Measurements from ENCODE around the gene CFAP210.
"Not testable (repeated sequence)": the region's sequence is repeated elsewhere in the genome, so short reads cannot be mapped to it uniquely, and the experiment has no call there.

The CFAP210 gene

DNA sequence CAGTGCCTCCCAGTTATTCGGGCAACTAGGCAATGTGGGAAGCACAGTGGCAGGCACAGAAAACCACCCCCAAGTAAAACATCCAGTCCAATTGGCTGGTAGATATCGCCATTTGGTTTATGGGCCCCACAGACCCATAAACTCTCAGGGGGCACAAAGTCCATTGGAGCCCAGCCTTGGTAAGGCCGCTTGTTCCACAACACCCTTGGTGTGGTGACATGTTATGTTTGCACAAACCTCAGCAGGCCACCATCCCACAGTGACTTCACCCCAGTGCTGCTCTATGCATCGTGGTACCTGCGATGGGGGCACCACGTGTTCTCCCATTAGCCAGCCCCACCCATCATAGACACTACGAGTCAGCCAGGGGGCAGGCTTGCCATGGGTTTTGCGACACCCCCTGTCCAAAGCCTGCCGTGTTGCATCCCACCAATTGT lies 18.6 kb upstream of the CFAP210 start:
- no peak for FAIRE-seq
- DNase-seq (ENCODE audit: low spot score), result no peak

GRCh38 chr2:169711751-169712509 lies 17.7 kb upstream of the CFAP210 start:
- DNase-seq (ENCODE audit: low spot score) (no peak), FAIRE-seq (no peak)

DNA sequence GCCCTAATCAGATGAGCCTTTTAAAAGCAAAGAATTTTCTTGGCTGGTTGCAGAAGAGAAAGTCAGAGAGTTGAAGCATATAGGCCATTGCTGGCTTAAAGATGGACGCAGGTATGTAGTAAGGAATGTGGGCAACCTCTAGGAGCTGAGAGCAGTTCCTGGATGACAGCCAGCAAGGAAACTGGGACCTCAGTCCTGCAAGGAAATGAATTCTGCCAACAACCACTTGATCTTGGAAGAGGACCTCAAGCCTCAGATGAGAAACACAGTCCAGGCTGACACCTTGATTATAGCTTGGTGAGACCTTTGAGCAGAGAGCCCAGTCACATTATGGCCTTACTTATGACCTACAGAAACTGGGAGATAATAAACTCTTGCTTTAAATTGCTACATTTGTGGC lies 15.8 kb upstream of the CFAP210 start:
- DNase-seq (ENCODE audit: low spot score), result no peak
- FAIRE-seq, result no peak

DNA sequence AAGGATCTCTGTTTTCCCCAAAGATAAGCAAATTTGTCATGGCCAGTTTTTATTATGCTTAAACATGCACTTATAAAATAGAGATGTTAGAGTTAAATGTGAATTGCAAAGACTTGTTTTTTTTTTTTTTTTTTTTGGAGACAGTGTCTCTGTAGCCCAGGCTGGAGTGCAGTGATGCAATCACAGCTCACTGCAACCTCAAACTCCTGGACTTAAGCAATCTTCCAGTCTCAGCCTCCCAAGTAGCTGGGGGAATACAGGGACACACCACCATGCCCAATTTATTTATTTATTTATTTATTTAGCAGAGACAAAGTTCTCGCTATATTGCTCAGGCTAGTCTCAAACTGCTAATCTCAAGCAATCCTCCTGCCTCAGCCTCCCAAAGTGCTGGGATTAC lies 15.1 kb upstream of the CFAP210 start:
- no peak for DNase-seq (ENCODE audit: low spot score)
- FAIRE-seq, result no peak

GRCh38 chr2:169707626-169708025 lies 13.4 kb upstream of the CFAP210 start:
- no peak for DNase-seq (ENCODE audit: low spot score)
- no peak for FAIRE-seq

GRCh38 chr2:169705927-169706326 lies 11.7 kb upstream of the CFAP210 start:
- no peak for FAIRE-seq

DNA sequence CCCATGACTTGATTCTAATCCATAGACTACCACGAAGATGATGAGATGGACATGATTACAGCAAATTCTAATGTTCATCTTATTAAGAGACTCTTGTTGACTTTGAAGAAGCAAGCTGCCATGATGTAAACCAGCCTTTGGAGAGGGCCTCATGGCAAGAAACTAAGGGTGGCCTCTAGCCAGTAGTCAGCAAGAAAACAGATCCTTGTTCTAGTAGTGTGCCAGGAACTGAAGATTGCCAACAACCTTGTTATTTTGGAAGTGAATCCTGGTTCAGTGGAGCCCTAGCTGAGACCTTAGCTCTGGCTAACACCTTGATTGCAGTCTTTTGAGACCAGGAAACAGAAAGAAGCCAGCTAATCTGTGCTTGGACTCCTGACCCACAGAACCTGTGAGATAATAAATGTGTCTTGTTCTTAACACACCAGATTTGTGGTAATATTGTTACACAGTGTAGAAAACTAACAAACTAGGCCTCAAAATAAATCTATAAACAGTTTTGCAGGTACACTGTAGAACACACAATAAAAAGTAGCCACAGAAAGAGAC lies 10.0 kb upstream of the CFAP210 start:
- FAIRE-seq (no peak), DNase-seq (ENCODE audit: low spot score) (no peak)

More at GRCh38 chr2:169705927-169706326, 11.7 kb upstream of the CFAP210 start:
- DNase-seq (ENCODE audit: low spot score), result no peak

GRCh38 chr2:169702996-169703395 lies 8.8 kb upstream of the CFAP210 start:
- FAIRE-seq, result no peak
- no peak for DNase-seq (ENCODE audit: low spot score)

- DNase-seq (ENCODE audit: low spot score); FAIRE-seq: not testable (repeated sequence)
Observed at GRCh38 chr2:169699173-169699572, 5.0 kb upstream of the CFAP210 start.

GRCh38 chr2:169696381-169696780 lies 2.2 kb upstream of the CFAP210 start:
- DNase-seq (ENCODE audit: low spot score) (no peak), FAIRE-seq (no peak)

- DNase-seq (ENCODE audit: low spot score), result no peak
- no peak for FAIRE-seq
Observed at GRCh38 chr2:169694894-169695260, 672 bp upstream of the CFAP210 start.

DNA sequence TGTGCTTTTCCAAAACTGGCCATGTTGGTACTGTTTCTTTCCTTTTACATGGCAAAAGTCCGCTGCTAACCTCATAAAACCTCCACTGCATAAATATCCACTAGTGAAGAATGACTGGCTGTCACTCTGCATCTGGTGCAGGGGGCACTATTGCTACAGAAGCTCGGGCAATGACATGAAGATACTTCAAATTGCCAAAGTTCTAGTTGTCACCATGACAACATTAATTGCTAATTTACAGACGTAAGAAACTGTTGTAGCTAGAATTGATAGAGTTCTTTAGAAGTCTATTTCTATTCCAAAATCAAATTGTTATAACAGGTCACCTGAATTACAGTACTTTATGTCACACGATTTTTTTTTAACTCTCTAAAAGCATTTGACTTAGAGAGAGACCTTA lies 845 bp downstream of the CFAP210 start:
- FAIRE-seq, result no peak
- DNase-seq (ENCODE audit: low spot score), result no peak

DNA sequence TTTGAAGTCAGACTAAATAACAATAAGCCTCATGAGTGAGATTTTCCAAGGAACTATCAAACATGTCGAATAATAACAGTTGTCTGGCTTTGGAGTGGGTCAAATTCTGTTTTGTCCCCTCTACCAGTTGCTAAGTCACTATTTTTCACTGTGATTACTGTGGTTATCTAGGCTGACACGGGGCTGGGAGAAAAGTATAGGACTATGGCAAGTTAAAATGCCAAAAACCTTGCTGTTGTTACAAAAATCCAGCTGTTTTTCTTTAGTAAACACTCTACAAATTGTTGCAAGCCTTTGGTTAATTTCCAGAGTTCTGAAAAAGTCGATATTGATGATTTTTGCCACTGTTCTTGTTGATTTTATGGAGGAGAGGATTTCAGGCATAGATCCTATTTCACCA lies 1.5 kb downstream of the CFAP210 start:
- FAIRE-seq (no peak), DNase-seq (ENCODE audit: low spot score) (no peak)

GRCh38 chr2:169690958-169691357 lies 3.2 kb downstream of the CFAP210 start:
- FAIRE-seq (no peak), DNase-seq (ENCODE audit: low spot score) (no peak)

DNA sequence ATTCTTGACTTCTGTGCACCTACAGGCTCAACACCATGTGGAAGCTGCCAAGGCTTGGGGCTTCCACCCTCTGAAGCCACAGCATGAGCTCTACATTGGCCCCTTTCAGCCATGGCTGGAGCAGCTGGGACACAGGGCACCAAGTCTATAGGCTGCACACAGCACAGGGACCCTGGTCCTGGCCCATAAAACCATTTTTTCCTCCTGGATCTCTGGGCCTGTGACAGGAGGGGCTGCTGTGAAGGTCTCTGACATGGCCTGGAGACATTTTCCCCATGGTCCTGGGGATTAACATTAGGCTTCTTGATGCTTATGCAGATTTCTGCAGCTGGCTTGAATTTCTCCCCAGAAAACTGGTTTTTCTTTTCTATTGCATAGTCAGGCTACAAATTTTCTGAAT lies 6.3 kb downstream of the CFAP210 start:
- FAIRE-seq; DNase-seq (ENCODE audit: low spot score): not testable (repeated sequence)

- not testable (repeated sequence) for DNase-seq (ENCODE audit: low spot score); FAIRE-seq
Observed at GRCh38 chr2:169686825-169687224, 7.4 kb downstream of the CFAP210 start.

DNA sequence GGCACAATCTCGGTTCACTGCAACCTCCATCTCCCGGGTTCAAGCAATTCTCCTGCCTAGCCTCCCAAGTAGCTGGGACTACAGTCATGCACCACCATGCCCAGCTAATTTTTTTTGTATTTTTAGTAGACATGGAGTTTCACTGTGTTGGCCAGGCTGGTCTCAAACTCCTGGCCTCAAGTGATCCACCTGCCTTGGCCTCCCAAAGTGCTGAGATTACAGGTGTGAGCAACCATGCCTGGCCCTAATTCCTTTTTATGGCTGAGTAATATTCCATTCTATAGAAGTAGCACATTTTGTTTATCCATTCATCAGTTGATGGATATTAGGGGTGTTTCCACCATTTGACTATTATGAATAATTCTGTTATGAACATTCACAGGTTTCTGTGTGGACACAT lies 9.5 kb downstream of the CFAP210 start:
- DNase-seq (ENCODE audit: low spot score); FAIRE-seq: not testable (repeated sequence)

GRCh38 chr2:169684135-169684565 lies 10.1 kb downstream of the CFAP210 start:
- DNase-seq (ENCODE audit: low spot score) (no peak), FAIRE-seq (peak; percentile 68)

DNA sequence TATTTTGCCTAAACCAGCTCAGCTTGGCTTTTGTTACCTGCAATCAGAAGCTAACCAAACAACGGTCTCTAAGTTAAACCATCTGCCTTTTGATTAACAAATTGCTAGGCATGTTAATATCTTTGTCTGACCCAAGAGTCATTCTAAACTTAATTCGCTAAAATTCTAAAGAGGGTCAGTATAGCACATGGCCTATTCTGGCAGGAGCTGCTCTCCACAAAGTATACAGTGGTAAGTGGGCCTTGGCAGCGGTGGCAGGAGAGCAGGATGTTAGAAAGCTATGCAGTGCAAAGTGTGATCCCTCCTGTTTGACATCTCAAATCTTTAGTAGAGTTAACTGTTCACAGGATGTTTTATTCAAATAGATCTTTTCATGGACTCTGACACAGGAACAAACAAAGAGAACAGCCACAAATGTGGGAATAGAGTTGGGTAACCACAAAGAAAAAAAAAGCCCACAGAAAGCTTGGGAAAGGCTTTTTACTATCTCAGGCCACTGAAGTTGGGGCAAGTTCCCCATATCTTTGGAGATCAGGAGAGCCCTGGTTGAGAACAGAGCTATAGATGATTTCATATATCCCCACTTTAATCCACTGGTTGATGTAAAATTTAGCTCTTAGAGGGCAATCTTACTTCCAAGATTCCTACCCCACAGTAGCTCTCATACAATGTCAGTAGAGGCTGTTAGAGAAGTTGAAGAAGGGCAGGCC lies 10.6 kb downstream of the CFAP210 start:
- FAIRE-seq, result no peak
- no peak for DNase-seq (ENCODE audit: low spot score)

- DNase-seq (ENCODE audit: low spot score) (no peak), FAIRE-seq (no peak)
Observed at GRCh38 chr2:169683054-169683424, 11.2 kb downstream of the CFAP210 start.

DNA sequence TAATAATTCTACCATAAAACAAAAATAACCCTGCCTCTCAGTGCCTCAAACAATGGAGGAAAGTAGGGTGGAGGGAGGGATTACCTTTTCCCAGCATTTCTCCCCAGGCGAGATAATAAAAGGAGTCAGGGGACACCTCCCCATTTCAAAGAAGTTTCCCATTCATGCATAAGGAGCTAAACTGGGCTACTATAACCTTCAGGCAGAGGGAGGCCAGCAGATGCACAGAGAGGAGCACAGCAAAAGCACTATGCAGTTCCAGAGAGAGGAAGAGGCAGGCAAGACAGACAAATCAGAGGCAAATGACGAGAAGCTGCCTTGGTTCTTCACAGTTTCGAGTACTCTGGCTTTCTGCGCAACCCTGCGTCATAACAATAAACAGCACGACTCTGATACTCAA lies 17.4 kb downstream of the CFAP210 start:
- no peak for FAIRE-seq

DNA sequence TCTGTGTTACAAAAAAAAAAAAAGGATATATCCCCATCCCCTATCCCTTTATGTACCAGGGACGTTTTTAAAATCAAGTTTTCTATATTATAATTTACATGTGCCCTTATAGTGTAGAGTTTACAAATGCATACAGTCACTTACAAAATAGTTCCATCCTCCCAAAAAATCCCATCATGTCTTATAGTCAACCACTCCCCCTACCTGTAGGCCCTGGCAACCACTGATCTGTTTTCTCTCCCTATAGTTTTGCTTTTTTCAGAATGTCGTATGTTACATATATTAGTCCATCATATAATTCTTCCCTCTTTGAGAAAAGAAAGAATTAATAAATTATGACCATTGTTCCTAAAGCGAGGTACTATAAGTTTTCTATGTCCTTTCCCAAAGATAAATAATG lies 17.8 kb downstream of the CFAP210 start:
- no peak for FAIRE-seq

More for the DNA sequence above, 17.4 kb downstream of the CFAP210 start:
- DNase-seq (ENCODE audit: low spot score), result no peak

More for the DNA sequence above, 17.8 kb downstream of the CFAP210 start:
- no peak for DNase-seq (ENCODE audit: low spot score)

All from urothelium cell line (cell line).